NT2/D1 (cell line): ENCODE measurements around the gene ADGRD1.

Source experiments
- SUZ12 ChIP-seq: IDR thresholded peaks from 2 replicates; pipeline ENCODE4 v1.6.1; 2011; ENCODE audit not compliant: insufficient read length, insufficient read depth; ENCODE audit errors: extremely low read depth
- YY1 ChIP-seq: IDR thresholded peaks from 2 replicates; pipeline ENCODE4 v1.6.1; 2011; ENCODE audit not compliant: insufficient read length, insufficient read depth
- ZNF274 ChIP-seq: IDR thresholded peaks from 2 replicates; pipeline ENCODE4 v1.6.1; 2011; ENCODE audit warnings: mild to moderate bottlenecking, low read depth, low read length

GRCh38 chr12:131102991-131103668 lies 149.4 kb downstream of the ADGRD1 start:
- TF ChIP-seq YY1 (no peak), SUZ12 (no peak), ZNF274 (no peak)
